ENCODE measurements around the gene PITRM1. TPM values are rescaled to one million over a fixed set of nuclear protein-coding genes. Genes with fewer than 3 reads are reported as not detected.

PITRM1 gene
- total RNA-seq, 4 donors from 2014 or later: 73.1 to 109 (median 81.8) TPM

GRCh38 chr10:3203972-3204371 is 31.4 kb upstream of the PITRM1 start:
- TF ChIP-seq CTCF (IDR thresholded peaks at IDR 0.05; ENCODE audit: low read depth): no peak

GRCh38 chr10:3203016-3203811 is 30.6 kb upstream of the PITRM1 start:
- TF ChIP-seq CTCF (IDR thresholded peaks at IDR 0.05; ENCODE audit: low read depth): no peak

- no peak for TF ChIP-seq CTCF (IDR thresholded peaks at IDR 0.05; ENCODE audit: low read depth)
These were observed 29.2 kb upstream of the PITRM1 start for GRCh38 chr10:3201796-3202195.

- TF ChIP-seq CTCF (IDR thresholded peaks at IDR 0.05; ENCODE audit: low read depth): no peak
These were observed 26.9 kb upstream of the PITRM1 start for GRCh38 chr10:3199488-3199887.

- TF ChIP-seq CTCF (IDR thresholded peaks at IDR 0.05; ENCODE audit: low read depth): no peak
These were observed 26.3 kb upstream of the PITRM1 start for GRCh38 chr10:3198900-3199299.

- TF ChIP-seq CTCF (IDR thresholded peaks at IDR 0.05; ENCODE audit: low read depth): no peak
These were observed 24.9 kb upstream of the PITRM1 start for GRCh38 chr10:3197348-3198003.

- TF ChIP-seq CTCF (IDR thresholded peaks at IDR 0.05; ENCODE audit: low read depth): no peak
These were observed 24.4 kb upstream of the PITRM1 start for GRCh38 chr10:3196958-3197347.
